Testis (tissue), 3 donors: ENCODE results near the gene ANKRD27. TPM values are rescaled to one million over a fixed set of nuclear protein-coding genes. Genes with fewer than 3 reads are reported as not detected.

Source experiments
- DNase-seq: peaks from one replicate; pipeline ENCODE4 v3.0.0-alpha.2; 2019
- H3K27ac ChIP-seq, 2 donors: fragments of 200-600 bp; sonication (generic); one replicate each; pipeline ENCODE4 v1.5.1; 2019
- H3K27me3 ChIP-seq: fragments of 200-600 bp; sonication (generic); one replicate; pipeline ENCODE4 v1.5.1; 2019
- H3K36me3 ChIP-seq: fragments of 200-600 bp; sonication (generic); one replicate; pipeline ENCODE4 v1.5.1; 2017; ENCODE audit warnings: low read depth; ENCODE audit errors: missing control alignments
- H3K4me1 ChIP-seq: fragments of 200-600 bp; sonication (generic); one replicate; pipeline ENCODE4 v1.5.1; 2019
- H3K4me3 ChIP-seq, 2 donors: fragments of 200-600 bp; sonication (generic); one replicate each; pipeline ENCODE4 v1.5.1; 2017 to 2019
- H3K9me3 ChIP-seq: fragments of 200-600 bp; sonication (generic); one replicate; pipeline ENCODE4 v1.5.1; 2017
- CTCF ChIP-seq, 3 experiments: fragments of 450-650 bp in 2 of 3; fragments of 200-600 bp in 1 of 3; sonication (generic) in 1 of 3; IDR thresholded peaks; one replicate each; pipeline ENCODE4 v1.5.1; 2016 to 2019; ENCODE audit warnings: antibody characterized with exemption in 3 of 3, mild to moderate bottlenecking in 2 of 3, moderate library complexity in 1 of 3
- POLR2A ChIP-seq: fragments of 450-650 bp; IDR thresholded peaks from one replicate; pipeline ENCODE4 v1.6.1; 2017; ENCODE audit warnings: antibody characterized with exemption, mild to moderate bottlenecking, moderate library complexity
- WGBS, 2 donors: methylation state at CpG; one replicate each; pipeline ENCODE4 v1.1.5; 2018; 5-methylcytosine and 5-hydroxymethylcytosine counted together
- intact Hi-C: fragments of 100-400 bp; cut with DNase I; formaldehyde crosslinking; loops from one replicate; pipeline ENCODE4 v1.15.1; 2023; ENCODE audit warnings: low total_unique reads
- polyA plus RNA-seq: library from polyadenylated mRNA; stranded (reverse); fragments of 350-450 nt; fragmentation: Illumina TruSeq; extraction: RNeasy Lipid Tissue Mini Kit (QIAGEN cat#74804); gene quantifications from one replicate; pipeline ENCODE4 v1.2.3, GENCODE V29; 2014; ENCODE audit warnings: low read depth, low replicate concordance; ENCODE audit not compliant: insufficient read depth
- total RNA-seq, 2 donors: library from RNA; depleted of rRNA; stranded (reverse); fragments of >200 nt; gene quantifications; one replicate each; pipeline ENCODE4 v1.2.3, GENCODE V29; 2016

Gene ANKRD27
- total and polyA plus RNA-seq, 3 donors from 2014 or later, result 34.6 to 54.4 (median 45.8) TPM

DNA sequence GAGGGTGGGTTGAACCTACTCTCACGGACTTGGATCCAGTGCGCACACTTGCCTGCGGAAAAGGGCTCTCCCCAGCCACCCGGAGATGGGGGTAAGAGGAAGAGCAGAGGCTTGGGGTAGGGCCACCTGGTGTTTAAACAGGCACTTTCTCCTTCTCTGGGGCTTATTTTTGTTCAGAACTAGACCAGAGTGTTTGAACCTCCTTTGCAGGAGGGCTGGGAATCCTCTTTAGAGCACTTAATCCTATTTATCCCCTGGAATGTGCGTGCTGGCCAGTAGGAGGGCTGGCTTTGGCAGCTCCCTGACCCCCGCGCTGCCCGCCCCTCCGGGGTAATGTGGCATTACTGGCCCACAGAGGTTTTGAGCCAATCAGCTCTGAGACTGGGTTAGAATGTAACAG, 2.7 kb upstream of the ANKRD27 start:
- TF ChIP-seq CTCF (IDR thresholded peaks at IDR 0.05) (no peak), POLR2A (no peak)
- Histone ChIP-seq H3K36me3 (no peaks in the 10 kb centered on the region), H3K27me3 (no peaks in the 10 kb centered on the region), H3K9me3 (no peaks in the 10 kb centered on the region), H3K4me3 (no peak overlapping the region), H3K27ac (no peak overlapping the region), H3K4me1 (peaks cover 6% of the 10 kb centered on the region)
- DNase-seq, result no peak
- 41 to 42% methylated on average over 9 of the region's 9 CpGs for WGBS, 2 donors
- intact Hi-C loops, result no loop called here

GRCh38 chr19:32676895-32677359, 1.9 kb upstream of the ANKRD27 start:
- H3K27ac ChIP-seq, result no peak overlapping the region
- H3K4me3 ChIP-seq, result peak overlapping the region; percentile 76 to 87

DNA sequence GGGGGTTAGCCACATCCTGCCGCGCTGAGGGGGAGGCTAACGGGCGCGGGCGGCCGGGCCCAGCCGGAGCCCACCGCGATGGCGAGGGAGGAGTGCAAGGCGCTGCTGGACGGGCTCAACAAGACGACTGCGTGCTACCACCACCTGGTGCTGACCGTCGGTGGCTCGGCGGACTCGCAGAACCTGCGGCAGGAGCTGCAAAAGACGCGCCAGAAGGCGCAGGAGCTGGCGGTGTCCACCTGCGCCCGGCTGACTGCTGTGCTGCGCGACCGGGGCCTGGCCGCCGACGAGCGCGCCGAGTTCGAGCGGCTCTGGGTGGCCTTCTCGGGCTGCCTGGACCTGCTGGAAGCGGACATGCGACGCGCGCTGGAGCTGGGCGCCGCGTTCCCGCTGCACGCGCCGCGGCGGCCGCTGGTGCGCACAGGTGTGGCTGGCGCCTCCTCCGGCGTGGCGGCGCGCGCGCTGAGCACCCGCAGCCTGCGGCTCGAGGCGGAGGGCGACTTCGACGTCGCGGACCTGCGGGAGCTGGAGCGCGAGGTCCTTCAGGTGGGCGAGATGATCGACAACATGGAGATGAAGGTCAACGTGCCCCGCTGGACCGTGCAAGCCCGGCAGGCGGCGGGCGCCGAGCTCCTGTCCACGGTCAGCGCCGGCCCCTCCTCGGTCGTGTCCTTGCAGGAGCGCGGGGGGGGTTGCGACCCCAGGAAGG, 1.4 kb upstream of the ANKRD27 start:
- Histone ChIP-seq H3K4me1 (peaks cover 6% of the 10 kb centered on the region), H3K9me3 (no peaks in the 10 kb centered on the region), H3K36me3 (no peaks in the 10 kb centered on the region), H3K4me3 (peak overlapping the region; percentile 76 to 87), H3K27ac (no peak overlapping the region), H3K27me3 (no peaks in the 10 kb centered on the region)
- TF ChIP-seq POLR2A, result no peak
- TF ChIP-seq CTCF (IDR thresholded peaks at IDR 0.05), result no peak
- no peak for DNase-seq
- intact Hi-C loops, result no loop called here
- 2% methylated on average over 60 of the region's 93 CpGs; no CpG with 5 or more reads in 1 of the 2 donors for whole genome bisulfite sequencing, 2 donors

More at GRCh38 chr19:32676895-32677359, 1.9 kb upstream of the ANKRD27 start:
- intact Hi-C loops, result no loop called here
- TF ChIP-seq CTCF (IDR thresholded peaks at IDR 0.05), result no peak
- no peak for TF ChIP-seq POLR2A
- H3K36me3 ChIP-seq, result no peaks in the 10 kb centered on the region
- no peaks in the 10 kb centered on the region for H3K27me3 ChIP-seq
- no peaks in the 10 kb centered on the region for H3K9me3 ChIP-seq
- no peak for DNase-seq
- WGBS, 2 donors, result 18 to 21% methylated on average over 19 to 32 of the region's 33 CpGs
- peaks cover 6% of the 10 kb centered on the region for H3K4me1 ChIP-seq

GRCh38 chr19:32675720-32676185, 773 bp upstream of the ANKRD27 start, which contains the start of gene RGS9BP:
Gene RGS9BP (plus strand): TSS chr19:32675848. CDS start chr19:32676264, 416 bp downstream.
- WGBS, 2 donors, result 0% methylated on average over 18 to 46 of the region's 53 CpGs
- TF ChIP-seq CTCF (IDR thresholded peaks at IDR 0.05) (no peak), POLR2A (no peak)
- H3K4me3 ChIP-seq, result peak within 1 kb of the TSS; percentile 76 to 87
- intact Hi-C loops, result no loop called here
- H3K27me3 ChIP-seq, result no peaks in the 10 kb centered on the region
- H3K27ac ChIP-seq, result peak within 1 kb of the TSS; percentile 56 to 73
- peaks cover 6% of the 10 kb centered on the region for H3K4me1 ChIP-seq
- H3K9me3 ChIP-seq, result no peaks in the 10 kb centered on the region
- H3K36me3 ChIP-seq, result no peaks in the 10 kb centered on the region
- peak; percentile 79 for DNase-seq
